Calu3 (cell line): Measurements from ENCODE around the gene TMPRSS13. TPM values are rescaled to one million over a fixed set of nuclear protein-coding genes. Genes with fewer than 3 reads are reported as not detected.

Source experiments
- BruUV-seq: library from RNA; stranded (reverse); fragments of 400-500 nt; replicated peaks from 2 replicates; lab custom pipeline; 2021; lab: Mats Ljungman, UMichigan
- CTCF ChIA-PET: fragments of 300-600 bp; sonication (Branson Sonifier 250); formaldehyde crosslinking; loops from one replicate; lab custom pipeline; 2022; ENCODE audit warnings: antibody characterized with exemption; lab: Charles Lee
- DNase-seq: peaks from one replicate; pipeline ENCODE4 v3.0.0; 2022
- H3K27ac Mint-ChIP-seq: one replicate; pipeline ENCODE4 v1.8.0; 2022; ENCODE audit warnings: mixed read lengths; ENCODE audit not compliant: unreplicated experiment
- H3K27me3 Mint-ChIP-seq: one replicate; pipeline ENCODE4 v1.8.0; 2022; ENCODE audit warnings: mixed read lengths; ENCODE audit not compliant: unreplicated experiment
- H3K36me3 Mint-ChIP-seq: one replicate; pipeline ENCODE4 v1.8.0; 2022; ENCODE audit warnings: mild to moderate bottlenecking, moderate library complexity, mixed read lengths; ENCODE audit not compliant: insufficient read depth, unreplicated experiment
- H3K4me1 Mint-ChIP-seq: one replicate; pipeline ENCODE4 v1.8.0; 2022; ENCODE audit warnings: mild to moderate bottlenecking, low read depth, mixed read lengths; ENCODE audit not compliant: unreplicated experiment
- H3K4me3 Mint-ChIP-seq: one replicate; pipeline ENCODE4 v1.8.0; 2022; ENCODE audit warnings: mild to moderate bottlenecking, low read depth, moderate library complexity, mixed read lengths; ENCODE audit not compliant: unreplicated experiment
- H3K9me3 Mint-ChIP-seq: one replicate; pipeline ENCODE4 v1.8.0; 2022; ENCODE audit warnings: low read depth, mixed read lengths; ENCODE audit not compliant: unreplicated experiment
- intact Hi-C: fragments of 100-400 bp; cut with micrococcal nuclease; formaldehyde crosslinking; loops from one replicate; pipeline ENCODE4 v1.10.0; 2022; ENCODE audit not compliant: unreplicated experiment
- total RNA-seq: library from RNA; stranded (reverse); gene quantifications from 2 replicates; pipeline ENCODE4 v1.2.3, GENCODE V29; 2022
- TF ChIP-seq, protein P1 (sequence below): fragments of 200-600 bp; IDR thresholded peaks from one replicate; pipeline ENCODE4 v1.8.0; 2022; ENCODE audit warnings: antibody characterized with exemption; ENCODE audit not compliant: unreplicated experiment

The TMPRSS13 gene
- total RNA-seq, 1 experiment from 2014 or later = 2.3 TPM

DNA sequence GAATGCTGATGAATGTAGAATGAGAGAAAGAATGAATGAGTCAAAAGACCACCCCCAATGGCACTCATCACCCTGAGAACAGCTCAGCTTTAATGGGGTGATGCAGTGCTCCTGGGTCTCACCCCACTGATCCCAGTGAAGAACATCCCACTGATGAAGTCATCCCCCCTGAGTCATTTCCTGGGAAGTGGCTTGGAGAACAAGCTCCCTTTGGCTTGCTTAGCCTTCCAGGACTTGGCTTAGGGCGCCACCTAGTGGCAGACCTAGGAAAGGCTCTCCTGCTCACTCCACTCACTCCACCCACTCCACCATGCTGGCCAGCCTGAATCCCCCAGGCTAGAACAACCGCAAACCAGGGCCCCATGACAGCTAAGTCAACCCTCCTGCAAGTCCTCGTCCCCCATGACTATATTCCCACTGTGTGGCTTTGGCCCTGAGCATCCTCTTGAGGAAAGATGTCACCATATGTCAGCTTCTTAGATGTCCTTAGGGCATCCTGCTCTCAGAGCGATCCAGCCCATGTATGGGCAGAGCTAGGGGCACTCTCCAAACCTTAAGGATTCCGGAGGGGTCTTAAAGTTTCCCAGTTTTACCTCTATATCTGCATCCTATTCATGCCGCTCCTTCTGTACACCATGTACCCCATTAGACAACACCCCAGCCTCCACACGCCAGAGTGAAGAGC lies 17.8 kb upstream of the TMPRSS13 start:
- no peak overlapping the region for H3K4me3 Mint-ChIP-seq
- peak; percentile 87 for DNase-seq
- peaks cover 5% of the 10 kb centered on the region for H3K9me3 Mint-ChIP-seq
- no peaks in the 10 kb centered on the region for H3K27me3 Mint-ChIP-seq
- peaks cover 8% of the 10 kb centered on the region for H3K4me1 Mint-ChIP-seq
- no peak overlapping the region for H3K27ac Mint-ChIP-seq
- H3K36me3 Mint-ChIP-seq = no peaks in the 10 kb centered on the region
- BruUV-seq = no TSS peak
- intact Hi-C loops = loop anchor here (1.0 to 2.0 kb wide), 2 partner anchors 103 to 128 kb away; no protein-coding TSS in a partner anchor
- TF ChIP-seq, protein P1, sequence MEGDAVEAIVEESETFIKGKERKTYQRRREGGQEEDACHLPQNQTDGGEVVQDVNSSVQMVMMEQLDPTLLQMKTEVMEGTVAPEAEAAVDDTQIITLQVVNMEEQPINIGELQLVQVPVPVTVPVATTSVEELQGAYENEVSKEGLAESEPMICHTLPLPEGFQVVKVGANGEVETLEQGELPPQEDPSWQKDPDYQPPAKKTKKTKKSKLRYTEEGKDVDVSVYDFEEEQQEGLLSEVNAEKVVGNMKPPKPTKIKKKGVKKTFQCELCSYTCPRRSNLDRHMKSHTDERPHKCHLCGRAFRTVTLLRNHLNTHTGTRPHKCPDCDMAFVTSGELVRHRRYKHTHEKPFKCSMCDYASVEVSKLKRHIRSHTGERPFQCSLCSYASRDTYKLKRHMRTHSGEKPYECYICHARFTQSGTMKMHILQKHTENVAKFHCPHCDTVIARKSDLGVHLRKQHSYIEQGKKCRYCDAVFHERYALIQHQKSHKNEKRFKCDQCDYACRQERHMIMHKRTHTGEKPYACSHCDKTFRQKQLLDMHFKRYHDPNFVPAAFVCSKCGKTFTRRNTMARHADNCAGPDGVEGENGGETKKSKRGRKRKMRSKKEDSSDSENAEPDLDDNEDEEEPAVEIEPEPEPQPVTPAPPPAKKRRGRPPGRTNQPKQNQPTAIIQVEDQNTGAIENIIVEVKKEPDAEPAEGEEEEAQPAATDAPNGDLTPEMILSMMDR = peak; percentile 82
- CTCF ChIA-PET = interaction anchor here (0.6 to 2.3 kb wide), 23 partner anchors 10 to 521 kb away, joined by 3 to 54 read pairs (median 5); partner anchors contain the start of genes FXYD2, TMPRSS13 and TMPRSS4

DNA sequence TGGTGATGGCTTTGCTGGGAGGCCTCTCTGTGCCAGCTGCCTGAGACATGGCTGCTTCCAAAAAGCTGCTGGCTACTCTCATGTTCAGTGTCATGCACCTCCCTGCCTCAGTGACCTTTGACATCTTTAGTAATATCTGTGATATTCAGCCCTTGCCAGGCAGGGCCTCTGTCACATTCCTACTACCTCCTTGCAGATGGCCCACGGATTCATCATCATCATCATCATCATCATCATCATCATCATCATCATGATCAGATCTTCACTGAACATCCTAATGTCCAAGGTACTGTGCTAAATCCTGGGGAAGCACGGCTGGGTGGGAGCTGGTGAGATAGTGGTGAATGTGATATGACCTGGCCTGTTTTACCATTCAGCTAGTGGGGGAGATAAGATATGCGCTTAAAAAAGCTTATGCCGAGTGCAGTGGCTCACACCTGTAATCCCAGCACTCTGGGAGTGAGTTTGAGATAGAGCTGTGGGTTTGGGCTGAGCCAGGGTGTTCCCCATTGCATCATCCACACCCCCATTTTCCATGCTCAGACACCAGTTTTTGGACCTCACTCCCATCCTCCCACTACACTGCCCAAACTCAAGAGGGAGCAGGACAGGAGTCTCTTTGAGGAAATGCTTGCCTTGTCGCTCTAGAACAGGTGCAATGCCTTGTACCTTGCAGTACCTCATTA lies 17.1 kb upstream of the TMPRSS13 start:
- peaks cover 5% of the 10 kb centered on the region for H3K9me3 Mint-ChIP-seq
- no peak overlapping the region for H3K4me3 Mint-ChIP-seq
- TF ChIP-seq, protein P1 = no peak
- no peaks in the 10 kb centered on the region for H3K27me3 Mint-ChIP-seq
- BruUV-seq = no TSS peak
- peaks cover 8% of the 10 kb centered on the region for H3K4me1 Mint-ChIP-seq
- intact Hi-C loops = loop anchor here (2.0 kb wide), 1 partner anchor 127 kb away; no protein-coding TSS in a partner anchor
- DNase-seq = no peak
- no peaks in the 10 kb centered on the region for H3K36me3 Mint-ChIP-seq
- CTCF ChIA-PET = interaction anchor here (0.6 to 2.3 kb wide), 23 partner anchors 9 to 520 kb away, joined by 3 to 54 read pairs (median 5); partner anchors contain the start of genes FXYD2, TMPRSS13 and TMPRSS4
- no peak overlapping the region for H3K27ac Mint-ChIP-seq

DNA sequence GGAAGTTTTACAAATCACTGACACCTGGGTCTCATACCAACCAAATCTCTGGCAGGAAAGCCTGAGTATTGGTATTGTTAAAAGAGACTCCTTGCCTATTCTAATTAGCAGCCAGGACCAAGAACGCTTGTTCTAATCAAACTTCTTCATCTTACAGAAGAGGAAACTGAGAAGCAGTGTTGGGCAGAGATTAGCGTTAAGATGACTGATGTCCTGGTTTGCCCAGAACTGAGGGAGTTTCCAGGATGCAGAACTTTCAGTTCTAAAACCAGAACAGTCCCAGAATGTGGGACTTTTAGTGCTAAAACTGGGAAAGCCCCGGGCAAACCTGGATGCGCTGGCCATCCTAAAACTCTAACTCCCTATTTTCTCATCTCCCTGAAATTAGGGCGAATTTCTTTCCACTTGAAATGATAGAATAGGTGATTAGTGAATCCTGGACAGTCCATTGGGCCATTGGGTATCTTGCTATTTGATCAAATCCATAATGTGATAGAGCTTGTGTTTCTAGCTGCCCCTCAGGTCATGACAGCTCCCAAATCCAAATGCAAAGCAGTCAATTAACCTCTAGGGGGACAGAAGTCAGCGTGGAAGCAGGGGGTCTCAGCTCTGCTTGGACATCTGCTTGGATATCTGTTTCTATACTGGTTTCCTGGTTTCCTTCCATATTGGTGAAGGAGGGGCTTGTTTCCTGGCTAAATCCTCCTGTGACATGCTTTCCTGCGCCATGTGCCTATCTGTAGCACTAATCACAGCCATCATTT lies 16.0 kb upstream of the TMPRSS13 start:
- Mint-ChIP-seq H3K27me3 (no peaks in the 10 kb centered on the region), H3K4me1 (peaks cover 8% of the 10 kb centered on the region), H3K36me3 (no peaks in the 10 kb centered on the region), H3K9me3 (peaks cover 5% of the 10 kb centered on the region), H3K27ac (no peak overlapping the region), H3K4me3 (no peak overlapping the region)
- DNase-seq = no peak
- CTCF ChIA-PET = interaction anchor here (2.3 kb wide), 1 partner anchor 127 kb away, joined by 54 read pairs; no protein-coding TSS in a partner anchor
- no TSS peak for BruUV-seq
- TF ChIP-seq, protein P1 = no peak
- intact Hi-C loops = no loop called here

DNA sequence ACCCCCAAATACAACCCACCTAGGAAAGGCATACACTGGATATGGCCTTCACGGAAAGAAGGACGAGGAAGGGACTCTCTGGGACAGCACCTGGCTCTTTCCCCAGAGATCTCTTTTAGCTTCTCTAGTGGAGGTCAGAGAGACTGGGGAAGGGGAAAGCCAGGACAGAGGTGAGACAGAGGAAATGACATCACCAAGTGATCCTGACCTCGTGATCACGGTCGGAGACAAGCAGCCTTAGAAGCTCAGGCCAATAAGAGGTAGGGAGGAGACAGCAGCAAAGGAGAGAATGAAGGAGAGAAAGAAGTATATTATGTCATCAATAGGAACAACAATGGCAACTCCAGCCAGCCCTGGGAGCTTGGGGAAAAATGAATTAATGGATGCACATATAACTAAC lies 15.4 kb upstream of the TMPRSS13 start:
- Mint-ChIP-seq H3K9me3 (peaks cover 5% of the 10 kb centered on the region), H3K27ac (no peak overlapping the region), H3K36me3 (no peaks in the 10 kb centered on the region), H3K27me3 (no peaks in the 10 kb centered on the region), H3K4me3 (no peak overlapping the region), H3K4me1 (peaks cover 8% of the 10 kb centered on the region)
- intact Hi-C loops = no loop called here
- DNase-seq = no peak
- BruUV-seq = no TSS peak
- CTCF ChIA-PET = no interaction called here
- TF ChIP-seq, protein P1 = no peak
